ENCODE results near the gene RAB10. TPM values are rescaled to one million over a fixed set of nuclear protein-coding genes. Genes with fewer than 3 reads are reported as not detected.
A peak's percentile ranks its signal among the peaks of the same experiment; 100 is the strongest.
"Not testable (repeated sequence)": the region's sequence is repeated elsewhere in the genome, so short reads cannot be mapped to it uniquely, and the experiment has no call there.

The RAB10 gene
- total RNA-seq, 1 donor from 2014 or later, result 49.1 TPM

GRCh38 chr2:26108701-26109100 lies 74.8 kb downstream of the RAB10 start:
- H3K4me1 ChIP-seq (ENCODE audit: control insufficient read depth in 3 of 3, insufficient read depth in 3 of 3, low read length in 3 of 3), result peaks cover 5 to 15% (median 7%) of the 10 kb centered on the region in 3 donors
- H3K4me3 ChIP-seq (ENCODE audit: low read length in 3 of 3); H3K9ac ChIP-seq (ENCODE audit: low read depth in 1 of 3, low read length in 3 of 3); H3K27ac ChIP-seq (ENCODE audit: low read depth, low read length); H3K27me3 ChIP-seq (ENCODE audit: control insufficient read depth in 3 of 3, insufficient read depth in 3 of 3, low read length in 3 of 3); H3K9me3 ChIP-seq (ENCODE audit: control insufficient read depth in 3 of 3, low read length in 3 of 3): not testable (repeated sequence)
- H3K36me3 ChIP-seq (ENCODE audit: control insufficient read depth in 3 of 3, insufficient read depth in 3 of 3, low read length in 3 of 3), result peaks cover 9 to 17% (median 16%) of the 10 kb centered on the region in 3 donors

GRCh38 chr2:26112201-26112600 lies 78.3 kb downstream of the RAB10 start:
- Histone ChIP-seq H3K27ac (ENCODE audit: low read depth, low read length) (no peak overlapping the region), H3K36me3 (ENCODE audit: control insufficient read depth in 3 of 3, insufficient read depth in 3 of 3, low read length in 3 of 3) (peaks cover 9 to 15% (median 13%) of the 10 kb centered on the region in 3 donors)

DNA sequence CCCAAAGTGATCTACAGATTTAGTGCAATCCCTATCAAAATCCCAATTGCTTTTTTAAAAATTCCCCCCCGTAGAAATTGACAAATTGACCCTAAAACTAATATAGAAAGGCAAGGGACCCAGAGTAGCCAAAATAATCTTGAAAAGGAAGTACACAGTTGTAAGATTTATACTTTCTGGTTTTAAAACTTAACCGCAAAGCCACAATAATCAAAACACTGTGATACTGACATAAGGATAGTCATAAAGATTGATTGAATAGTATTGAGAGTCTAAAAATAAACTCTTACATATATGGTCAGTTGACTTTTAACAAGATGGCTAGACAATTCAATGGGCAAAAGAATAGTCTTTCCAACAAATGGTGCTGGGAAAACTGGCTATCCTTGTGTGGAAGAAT lies 80.3 kb downstream of the RAB10 start:
- H3K27ac ChIP-seq (ENCODE audit: low read depth, low read length), result peak overlapping the region; percentile 8
- peaks cover 9 to 15% (median 13%) of the 10 kb centered on the region in 3 donors for H3K36me3 ChIP-seq (ENCODE audit: control insufficient read depth in 3 of 3, insufficient read depth in 3 of 3, low read length in 3 of 3)
- no peak overlapping the region for H3K9ac ChIP-seq (ENCODE audit: low read depth in 1 of 3, low read length in 3 of 3)
- H3K9me3 ChIP-seq (ENCODE audit: control insufficient read depth in 3 of 3, low read length in 3 of 3), result no peaks in the 10 kb centered on the region
- no peak overlapping the region for H3K4me3 ChIP-seq (ENCODE audit: low read length in 3 of 3)
- peaks cover 5 to 13% (median 6%) of the 10 kb centered on the region in 3 donors for H3K4me1 ChIP-seq (ENCODE audit: control insufficient read depth in 3 of 3, insufficient read depth in 3 of 3, low read length in 3 of 3)
- no peaks in the 10 kb centered on the region for H3K27me3 ChIP-seq (ENCODE audit: control insufficient read depth in 3 of 3, insufficient read depth in 3 of 3, low read length in 3 of 3)

More at GRCh38 chr2:26112201-26112600, 78.3 kb downstream of the RAB10 start:
- Histone ChIP-seq H3K9me3 (ENCODE audit: control insufficient read depth in 3 of 3, low read length in 3 of 3) (no peaks in the 10 kb centered on the region), H3K4me1 (ENCODE audit: control insufficient read depth in 3 of 3, insufficient read depth in 3 of 3, low read length in 3 of 3) (peaks cover 5 to 15% (median 7%) of the 10 kb centered on the region in 3 donors), H3K4me3 (ENCODE audit: low read length in 3 of 3) (no peak overlapping the region), H3K9ac (ENCODE audit: low read depth in 1 of 3, low read length in 3 of 3) (no peak overlapping the region), H3K27me3 (ENCODE audit: control insufficient read depth in 3 of 3, insufficient read depth in 3 of 3, low read length in 3 of 3) (no peaks in the 10 kb centered on the region)

GRCh38 chr2:26118682-26119081 lies 84.8 kb downstream of the RAB10 start:
- H3K36me3 ChIP-seq (ENCODE audit: control insufficient read depth in 3 of 3, insufficient read depth in 3 of 3, low read length in 3 of 3), result peaks cover 0 to 3% (median 0%) of the 10 kb centered on the region in 3 donors
- H3K4me3 ChIP-seq (ENCODE audit: low read length in 3 of 3), result no peak overlapping the region
- H3K27ac ChIP-seq (ENCODE audit: low read depth, low read length), result peak overlapping the region; percentile 7
- no peaks in the 10 kb centered on the region for H3K9me3 ChIP-seq (ENCODE audit: control insufficient read depth in 3 of 3, low read length in 3 of 3)
- no peaks in the 10 kb centered on the region for H3K27me3 ChIP-seq (ENCODE audit: control insufficient read depth in 3 of 3, insufficient read depth in 3 of 3, low read length in 3 of 3)
- peaks cover 22 to 34% (median 23%) of the 10 kb centered on the region in 3 donors for H3K4me1 ChIP-seq (ENCODE audit: control insufficient read depth in 3 of 3, insufficient read depth in 3 of 3, low read length in 3 of 3)
- no peak overlapping the region for H3K9ac ChIP-seq (ENCODE audit: low read depth in 1 of 3, low read length in 3 of 3)

DNA sequence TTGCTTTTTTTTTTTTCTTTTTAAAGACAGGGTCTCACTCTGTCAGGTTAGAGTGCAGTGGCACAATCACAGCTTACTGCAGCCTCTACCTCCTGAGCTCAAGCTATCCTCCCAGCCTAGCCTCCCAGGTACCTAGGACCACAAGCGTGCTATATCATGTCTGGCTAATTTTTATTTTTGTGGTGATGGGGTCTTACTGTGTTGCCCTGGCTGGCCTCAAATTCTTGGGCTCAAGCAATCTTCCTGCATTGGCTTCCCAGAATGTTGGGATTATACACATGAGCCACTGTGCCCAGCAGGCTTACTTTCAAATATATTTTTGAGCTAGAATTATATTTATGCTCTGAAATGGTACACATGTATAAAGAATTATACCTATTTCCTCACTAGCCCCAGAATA lies 85.6 kb downstream of the RAB10 start:
- Histone ChIP-seq H3K27me3 (ENCODE audit: control insufficient read depth in 3 of 3, insufficient read depth in 3 of 3, low read length in 3 of 3) (no peaks in the 10 kb centered on the region), H3K9ac (ENCODE audit: low read depth in 1 of 3, low read length in 3 of 3) (no peak overlapping the region), H3K36me3 (ENCODE audit: control insufficient read depth in 3 of 3, insufficient read depth in 3 of 3, low read length in 3 of 3) (no peaks in the 10 kb centered on the region), H3K4me3 (ENCODE audit: low read length in 3 of 3) (no peak overlapping the region), H3K27ac (ENCODE audit: low read depth, low read length) (no peak overlapping the region), H3K9me3 (ENCODE audit: control insufficient read depth in 3 of 3, low read length in 3 of 3) (no peaks in the 10 kb centered on the region), H3K4me1 (ENCODE audit: control insufficient read depth in 3 of 3, insufficient read depth in 3 of 3, low read length in 3 of 3) (peaks cover 22 to 34% (median 28%) of the 10 kb centered on the region in 3 donors)

DNA sequence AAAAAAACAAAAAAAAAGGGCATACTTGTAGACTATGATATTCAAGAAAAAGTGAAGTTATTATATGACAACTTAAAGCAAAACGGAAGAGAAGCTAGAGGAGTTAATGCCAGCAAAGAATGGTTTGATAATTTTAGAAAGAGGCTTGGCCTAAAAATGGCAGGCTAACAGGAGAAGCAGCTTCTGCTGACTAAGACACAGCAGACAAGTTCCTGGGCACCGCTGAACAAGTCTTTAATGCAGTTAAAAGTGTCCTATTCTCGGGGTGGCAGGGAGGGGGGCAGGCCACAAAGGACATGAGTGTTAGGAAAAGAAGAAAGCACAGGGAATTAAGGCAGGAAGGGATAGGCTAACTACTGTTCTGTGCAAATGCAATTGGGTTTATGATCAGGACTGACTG lies 88.7 kb downstream of the RAB10 start:
- Histone ChIP-seq H3K4me1 (ENCODE audit: control insufficient read depth in 3 of 3, insufficient read depth in 3 of 3, low read length in 3 of 3) (peaks cover 43 to 52% (median 50%) of the 10 kb centered on the region in 3 donors), H3K27ac (ENCODE audit: low read depth, low read length) (peak overlapping the region; percentile 73), H3K4me3 (ENCODE audit: low read length in 3 of 3) (peak overlapping the region; percentile 20 to 48 (median 41))

GRCh38 chr2:26123426-26123825 lies 89.5 kb downstream of the RAB10 start:
- H3K9ac ChIP-seq (ENCODE audit: low read depth in 1 of 3, low read length in 3 of 3), result no peak overlapping the region
- H3K27me3 ChIP-seq (ENCODE audit: control insufficient read depth in 3 of 3, insufficient read depth in 3 of 3, low read length in 3 of 3), result no peaks in the 10 kb centered on the region
- H3K4me3 ChIP-seq (ENCODE audit: low read length in 3 of 3), result no peak overlapping the region
- no peaks in the 10 kb centered on the region for H3K9me3 ChIP-seq (ENCODE audit: control insufficient read depth in 3 of 3, low read length in 3 of 3)
- H3K36me3 ChIP-seq (ENCODE audit: control insufficient read depth in 3 of 3, insufficient read depth in 3 of 3, low read length in 3 of 3), result peaks cover 0 to 3% (median 0%) of the 10 kb centered on the region in 3 donors
- H3K27ac ChIP-seq (ENCODE audit: low read depth, low read length), result peak overlapping the region; percentile 73
- peaks cover 48 to 56% (median 52%) of the 10 kb centered on the region in 3 donors for H3K4me1 ChIP-seq (ENCODE audit: control insufficient read depth in 3 of 3, insufficient read depth in 3 of 3, low read length in 3 of 3)

More for the DNA sequence above, 88.7 kb downstream of the RAB10 start:
- Histone ChIP-seq H3K9me3 (ENCODE audit: control insufficient read depth in 3 of 3, low read length in 3 of 3) (no peaks in the 10 kb centered on the region), H3K27me3 (ENCODE audit: control insufficient read depth in 3 of 3, insufficient read depth in 3 of 3, low read length in 3 of 3) (no peaks in the 10 kb centered on the region), H3K36me3 (ENCODE audit: control insufficient read depth in 3 of 3, insufficient read depth in 3 of 3, low read length in 3 of 3) (no peaks in the 10 kb centered on the region), H3K9ac (ENCODE audit: low read depth in 1 of 3, low read length in 3 of 3) (peak overlapping the region in 1 of 3 donors; percentile 33)

DNA sequence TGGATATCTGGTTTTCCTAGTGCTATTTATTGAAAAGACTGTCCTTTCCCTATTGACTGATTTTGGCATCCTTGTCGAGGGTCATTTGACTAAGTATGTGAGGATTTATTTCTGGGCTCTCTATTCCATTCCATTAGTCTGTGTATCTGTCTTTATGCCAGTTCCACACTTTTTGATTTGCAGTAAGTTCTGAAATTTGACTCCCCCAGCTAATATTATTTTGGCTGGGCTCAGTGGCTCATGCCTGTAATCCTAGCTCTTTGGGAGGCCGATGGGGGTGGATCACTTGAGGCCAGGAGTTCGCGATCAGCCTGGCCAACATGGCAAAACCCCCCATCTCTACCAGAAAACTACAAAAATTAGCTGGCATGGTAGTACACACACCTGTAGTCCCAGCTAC lies 92.2 kb downstream of the RAB10 start:
- Histone ChIP-seq H3K9me3 (ENCODE audit: control insufficient read depth in 3 of 3, low read length in 3 of 3) (no peaks in the 10 kb centered on the region), H3K27me3 (ENCODE audit: control insufficient read depth in 3 of 3, insufficient read depth in 3 of 3, low read length in 3 of 3) (no peaks in the 10 kb centered on the region), H3K27ac (ENCODE audit: low read depth, low read length) (peak overlapping the region; percentile 71), H3K4me1 (ENCODE audit: control insufficient read depth in 3 of 3, insufficient read depth in 3 of 3, low read length in 3 of 3) (peaks cover 42 to 53% (median 42%) of the 10 kb centered on the region in 3 donors), H3K36me3 (ENCODE audit: control insufficient read depth in 3 of 3, insufficient read depth in 3 of 3, low read length in 3 of 3) (peaks cover 0 to 4% (median 3%) of the 10 kb centered on the region in 3 donors), H3K4me3 (ENCODE audit: low read length in 3 of 3) (peak overlapping the region in 2 of 3 donors; percentile 41 to 43), H3K9ac (ENCODE audit: low read depth in 1 of 3, low read length in 3 of 3) (peak overlapping the region; percentile 12 to 63 (median 40))

DNA sequence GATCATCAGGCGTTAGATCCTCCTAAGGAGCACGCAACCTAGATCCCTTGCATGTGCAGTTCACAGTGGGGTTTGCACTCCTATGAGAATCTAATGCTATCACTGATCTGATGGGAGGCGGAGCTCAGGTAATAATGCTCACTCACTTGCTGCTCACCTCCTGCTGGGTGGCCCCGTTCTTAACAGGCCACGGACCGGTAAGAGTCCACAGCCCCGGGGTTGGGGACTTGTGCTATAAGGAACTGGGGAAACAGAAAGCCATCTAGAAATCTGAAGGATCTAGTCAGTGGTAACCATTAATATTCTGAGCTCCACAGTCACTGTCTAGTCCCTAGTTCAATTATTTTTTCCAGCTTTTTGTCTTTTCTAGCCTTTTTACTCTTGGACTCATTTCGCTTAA lies 94.3 kb downstream of the RAB10 start:
- peak overlapping the region; percentile 71 for H3K27ac ChIP-seq (ENCODE audit: low read depth, low read length)
- peak overlapping the region in 1 of 3 donors; percentile 60 for H3K9ac ChIP-seq (ENCODE audit: low read depth in 1 of 3, low read length in 3 of 3)
- peaks cover 26 to 38% (median 29%) of the 10 kb centered on the region in 3 donors for H3K4me1 ChIP-seq (ENCODE audit: control insufficient read depth in 3 of 3, insufficient read depth in 3 of 3, low read length in 3 of 3)
- H3K27me3 ChIP-seq (ENCODE audit: control insufficient read depth in 3 of 3, insufficient read depth in 3 of 3, low read length in 3 of 3), result no peaks in the 10 kb centered on the region
- H3K36me3 ChIP-seq (ENCODE audit: control insufficient read depth in 3 of 3, insufficient read depth in 3 of 3, low read length in 3 of 3), result peaks cover 0 to 7% (median 3%) of the 10 kb centered on the region in 3 donors
- peak overlapping the region in 2 of 3 donors; percentile 13 to 40 for H3K4me3 ChIP-seq (ENCODE audit: low read length in 3 of 3)
- no peaks in the 10 kb centered on the region for H3K9me3 ChIP-seq (ENCODE audit: control insufficient read depth in 3 of 3, low read length in 3 of 3)

DNA sequence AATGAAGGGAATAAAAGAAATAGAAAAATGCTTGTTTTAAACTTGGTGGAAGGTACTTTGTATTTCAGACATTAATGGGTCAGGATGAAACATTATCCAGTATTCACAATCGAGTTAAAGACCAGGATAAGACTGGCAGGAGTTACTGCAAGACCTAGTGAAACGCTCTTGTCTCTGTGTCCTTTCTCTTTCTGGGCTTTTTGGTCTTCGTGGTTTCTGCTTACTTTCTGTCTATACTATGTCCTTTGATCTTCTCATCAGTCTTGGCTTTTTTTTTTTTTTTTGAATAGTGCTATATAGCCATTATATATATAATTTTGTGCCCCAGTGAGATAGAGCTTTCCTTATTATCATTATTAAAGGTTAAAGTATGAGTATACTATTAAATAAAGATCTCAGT lies 96.9 kb downstream of the RAB10 start:
- no peaks in the 10 kb centered on the region for H3K9me3 ChIP-seq (ENCODE audit: control insufficient read depth in 3 of 3, low read length in 3 of 3)
- no peaks in the 10 kb centered on the region for H3K27me3 ChIP-seq (ENCODE audit: control insufficient read depth in 3 of 3, insufficient read depth in 3 of 3, low read length in 3 of 3)
- H3K27ac ChIP-seq (ENCODE audit: low read depth, low read length), result no peak overlapping the region
- peaks cover 0 to 12% (median 3%) of the 10 kb centered on the region in 3 donors for H3K36me3 ChIP-seq (ENCODE audit: control insufficient read depth in 3 of 3, insufficient read depth in 3 of 3, low read length in 3 of 3)
- no peak overlapping the region for H3K9ac ChIP-seq (ENCODE audit: low read depth in 1 of 3, low read length in 3 of 3)
- peaks cover 17 to 23% (median 21%) of the 10 kb centered on the region in 3 donors for H3K4me1 ChIP-seq (ENCODE audit: control insufficient read depth in 3 of 3, insufficient read depth in 3 of 3, low read length in 3 of 3)
- no peak overlapping the region for H3K4me3 ChIP-seq (ENCODE audit: low read length in 3 of 3)
